BLaER1 treated with 17β-estradiol and CSF1 and Interleukin-3, amounts not matched to agents 10 nM and 100 nM (cell line): ENCODE results near the gene CDH23.

Source experiments
- H3K27ac ChIP-seq, 11 experiments: shearing (Covaris generic); formaldehyde crosslinking; 2 replicates each; pipeline ENCODE4 v1.8.1; 2022
- H3K27me3 ChIP-seq, 11 experiments: shearing (Covaris generic); formaldehyde crosslinking; 2 replicates each; pipeline ENCODE4 v1.8.1; 2022
- H3K36me3 ChIP-seq, 11 experiments: shearing (Covaris generic); formaldehyde crosslinking; 2 replicates each; pipeline ENCODE4 v1.8.1; 2022
- H3K4me1 ChIP-seq, 10 experiments: shearing (Covaris generic); formaldehyde crosslinking; 2 replicates each; pipeline ENCODE4 v1.8.1; 2022
- H3K4me2 ChIP-seq, 11 experiments: shearing (Covaris generic); formaldehyde crosslinking; 2 replicates each; pipeline ENCODE4 v1.8.1; 2022
- H3K4me3 ChIP-seq, 10 experiments: shearing (Covaris generic); formaldehyde crosslinking; 2 replicates each; pipeline ENCODE4 v1.8.1; 2022
- H3K9ac ChIP-seq, 11 experiments: shearing (Covaris generic); formaldehyde crosslinking; 2 replicates each; pipeline ENCODE4 v1.8.1; 2022
- H3K9me3 ChIP-seq, 11 experiments: shearing (Covaris generic); formaldehyde crosslinking; replicated peaks in 1 of 11; 2 replicates each; pipeline ENCODE4 v1.8.1; 2022
- H4K20me1 ChIP-seq, 11 experiments: shearing (Covaris generic); formaldehyde crosslinking; 2 replicates each; pipeline ENCODE4 v1.8.1; 2022
- Cebpa-rat ChIP-seq, 11 experiments: shearing (Covaris generic); IDR thresholded peaks; 2 replicates each; pipeline ENCODE4 v1.8.1; 2022

The CDH23 gene

DNA sequence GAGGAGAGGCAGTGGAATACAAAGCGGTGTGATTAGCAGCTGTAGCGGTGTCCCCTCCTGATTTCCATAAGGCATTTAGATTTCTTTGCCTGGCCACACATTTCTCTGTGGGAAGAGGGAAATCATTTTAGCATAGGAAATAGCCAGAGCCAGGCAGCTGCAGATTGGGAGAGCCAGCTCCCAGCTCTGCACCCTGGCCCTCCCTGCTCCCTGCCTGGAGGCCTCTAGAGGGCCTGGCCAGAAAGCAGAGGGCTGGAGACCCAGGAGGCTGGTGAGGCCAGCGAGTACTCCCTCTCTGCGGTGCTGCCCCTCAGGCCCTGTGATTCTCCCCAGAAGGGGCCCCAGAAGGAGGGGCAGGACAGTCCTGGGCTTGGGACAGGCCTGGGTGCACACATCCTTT is 237.2 kb downstream of the CDH23 start:
- H3K27ac ChIP-seq: no peak overlapping the region
- peaks cover 44 to 50% (median 47%) of the 10 kb centered on the region in 10 experiments for H3K4me1 ChIP-seq
- no peak for TF ChIP-seq Cebpa-rat (IDR thresholded peaks at IDR 0.05)
- peaks cover 0 to 3% (median 0%) of the 10 kb centered on the region in 11 experiments; a peak in 1 of 22 replicates for H3K27me3 ChIP-seq
- no peak overlapping the region for H3K9ac ChIP-seq
- H3K36me3 ChIP-seq: no peaks in the 10 kb centered on the region
- H3K4me2 ChIP-seq: 0 out of 22 replicates have a peak overlapping the region, but pooled peaks of 2 of the 11 experiments have one; percentile 56 to 57
- no peaks in the 10 kb centered on the region for H3K9me3 ChIP-seq
- H4K20me1 ChIP-seq: no peaks in the 10 kb centered on the region
- H3K4me3 ChIP-seq: no peak overlapping the region

DNA sequence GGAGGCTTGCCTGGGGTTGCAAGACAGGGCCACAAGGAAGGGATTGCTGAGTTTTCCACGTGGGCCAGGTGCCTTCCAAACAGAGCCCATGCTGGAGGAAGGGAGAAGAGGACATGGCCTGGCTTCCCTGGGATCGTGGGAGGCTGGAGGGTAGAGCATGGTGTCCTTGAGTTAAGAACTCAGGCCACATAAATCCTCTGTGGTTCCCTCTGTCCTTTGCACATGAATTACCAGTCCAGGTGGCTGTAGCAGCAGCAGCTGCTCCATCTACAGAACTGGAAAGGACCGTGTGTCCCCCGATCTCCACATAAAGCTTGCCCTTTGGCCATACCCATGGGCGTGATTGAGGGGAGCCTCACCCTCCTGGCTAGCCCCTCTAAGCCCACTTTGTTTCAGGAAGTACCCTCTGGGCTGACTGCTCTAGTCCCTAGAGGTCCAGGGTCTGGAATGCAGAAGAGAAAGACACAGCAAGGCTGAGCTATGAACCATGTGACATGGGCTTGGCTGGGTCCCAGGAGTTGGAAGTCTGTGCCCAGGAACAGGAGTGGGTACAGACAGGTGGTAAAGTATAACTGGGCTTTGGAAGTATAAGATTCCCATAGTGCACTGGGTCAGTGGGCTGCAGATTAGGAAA is 237.9 kb downstream of the CDH23 start:
- no peaks in the 10 kb centered on the region for H3K9me3 ChIP-seq
- H3K27me3 ChIP-seq: peaks cover 0 to 9% (median 0%) of the 10 kb centered on the region in 11 experiments; a peak in 2 of 22 replicates
- H3K27ac ChIP-seq: no peak overlapping the region
- no peak overlapping the region for H3K9ac ChIP-seq
- H3K4me3 ChIP-seq: no peak overlapping the region
- H3K36me3 ChIP-seq: no peaks in the 10 kb centered on the region
- H4K20me1 ChIP-seq: no peaks in the 10 kb centered on the region
- peak overlapping the region; percentile 30 to 88 (median 57); a peak in 21 of 22 replicates for H3K4me2 ChIP-seq
- H3K4me1 ChIP-seq: peaks cover 50 to 58% (median 54%) of the 10 kb centered on the region in 10 experiments
- no peak for TF ChIP-seq Cebpa-rat (IDR thresholded peaks at IDR 0.05)

DNA sequence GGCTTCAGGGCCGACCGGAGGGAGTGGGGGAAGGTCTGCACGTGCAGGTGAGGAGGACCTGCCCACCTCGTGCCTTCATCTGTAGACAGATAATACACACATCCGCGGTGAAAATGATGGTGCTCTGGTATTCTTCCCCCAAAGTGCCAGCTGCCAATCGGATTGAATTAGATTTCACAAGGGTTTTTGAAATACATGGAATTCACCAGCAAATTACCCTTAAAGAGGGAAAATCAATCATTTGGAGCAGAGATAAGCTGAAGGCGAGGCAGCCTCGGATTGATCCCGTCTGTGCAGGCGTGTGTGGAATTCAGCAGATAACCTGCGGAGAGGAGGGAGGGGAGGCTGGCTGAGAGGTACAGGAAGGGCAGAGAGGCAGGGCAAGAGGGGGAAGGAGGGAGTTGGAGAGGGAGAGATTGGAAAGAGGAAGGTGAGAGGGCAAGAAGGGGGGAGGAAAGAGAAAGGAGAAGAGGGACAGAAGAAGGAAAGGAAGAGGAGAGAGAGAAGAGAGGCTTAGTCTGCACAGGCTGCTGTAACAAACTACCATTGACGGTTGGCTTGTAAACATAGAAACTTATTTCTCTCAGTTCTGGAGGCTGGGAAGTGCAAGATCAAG is 238.6 kb downstream of the CDH23 start:
- H3K4me2 ChIP-seq: peak overlapping the region; percentile 30 to 88 (median 57); a peak in 21 of 22 replicates
- peaks cover 57 to 65% (median 61%) of the 10 kb centered on the region in 10 experiments for H3K4me1 ChIP-seq
- H3K4me3 ChIP-seq: no peak overlapping the region
- H3K27me3 ChIP-seq: peaks cover 0 to 9% (median 0%) of the 10 kb centered on the region in 11 experiments; a peak in 2 of 22 replicates
- H3K9ac ChIP-seq: peak overlapping the region in 1 of 11 experiments; percentile 11; a peak in 2 of 22 replicates
- no peaks in the 10 kb centered on the region for H3K36me3 ChIP-seq
- H3K9me3 ChIP-seq: no peaks in the 10 kb centered on the region
- TF ChIP-seq Cebpa-rat (IDR thresholded peaks at IDR 0.05): no peak
- no peak overlapping the region for H3K27ac ChIP-seq
- H4K20me1 ChIP-seq: no peaks in the 10 kb centered on the region

DNA sequence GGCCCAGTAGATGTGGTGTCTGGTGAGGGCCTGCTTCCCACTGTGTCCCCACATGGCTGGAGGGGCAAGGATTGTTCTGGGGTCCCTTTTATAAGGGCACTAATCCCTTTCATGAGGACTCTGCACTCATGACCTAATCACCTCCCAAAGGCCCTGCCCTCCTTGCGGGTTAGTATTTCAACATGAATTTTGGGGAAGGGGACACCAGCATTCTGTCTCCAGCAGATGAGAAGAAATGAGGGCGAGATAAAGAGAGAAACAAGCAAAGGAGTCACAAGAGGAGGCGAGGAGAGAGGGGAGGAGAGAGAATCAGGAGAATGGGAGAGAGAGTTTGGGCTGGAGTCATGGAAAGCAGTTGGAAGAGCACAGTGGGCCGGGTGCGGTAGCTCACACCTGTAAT is 239.1 kb downstream of the CDH23 start:
- H3K4me1 ChIP-seq: peaks cover 60 to 70% (median 66%) of the 10 kb centered on the region in 10 experiments
- no peaks in the 10 kb centered on the region for H3K9me3 ChIP-seq
- peak overlapping the region in 10 of 11 experiments; percentile 30 to 88 (median 62); a peak in 18 of 22 replicates for H3K4me2 ChIP-seq
- no peak overlapping the region for H3K27ac ChIP-seq
- peaks cover 0 to 9% (median 0%) of the 10 kb centered on the region in 11 experiments; a peak in 2 of 22 replicates for H3K27me3 ChIP-seq
- H4K20me1 ChIP-seq: no peaks in the 10 kb centered on the region
- H3K9ac ChIP-seq: no peak overlapping the region; a peak in 1 of 22 replicates
- no peak overlapping the region for H3K4me3 ChIP-seq
- TF ChIP-seq Cebpa-rat (IDR thresholded peaks at IDR 0.05): no peak
- no peaks in the 10 kb centered on the region for H3K36me3 ChIP-seq

DNA sequence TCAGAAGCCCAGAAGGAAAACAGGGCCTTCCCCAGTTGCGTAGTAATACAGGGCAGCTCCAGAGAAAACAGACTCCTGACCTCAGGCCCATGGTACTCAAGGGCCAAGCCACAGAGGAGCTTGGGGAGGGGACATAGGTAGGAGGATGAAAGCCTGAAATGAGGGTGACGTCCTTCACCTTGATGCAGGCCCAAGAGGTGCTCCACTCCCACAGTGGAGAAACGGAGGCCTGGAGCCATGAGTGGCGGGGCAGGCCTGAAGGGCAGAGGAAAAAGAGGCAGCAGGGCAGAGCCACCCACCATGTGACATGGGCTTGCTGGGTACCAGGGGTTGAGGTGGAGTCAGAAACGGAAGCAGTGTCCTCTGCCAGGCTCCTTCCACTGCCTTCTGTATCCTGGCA is 239.9 kb downstream of the CDH23 start:
- TF ChIP-seq Cebpa-rat (IDR thresholded peaks at IDR 0.05): no peak
- no peak overlapping the region for H3K4me3 ChIP-seq
- no peak overlapping the region; a peak in 1 of 22 replicates for H3K27ac ChIP-seq
- no peaks in the 10 kb centered on the region for H4K20me1 ChIP-seq
- no peak overlapping the region for H3K9ac ChIP-seq
- peaks cover 60 to 77% (median 73%) of the 10 kb centered on the region in 10 experiments for H3K4me1 ChIP-seq
- peaks cover 0 to 9% (median 0%) of the 10 kb centered on the region in 11 experiments; a peak in 2 of 22 replicates for H3K27me3 ChIP-seq
- peak overlapping the region in 10 of 11 experiments; percentile 30 to 92 (median 70); a peak in 15 of 22 replicates for H3K4me2 ChIP-seq
- H3K9me3 ChIP-seq: no peaks in the 10 kb centered on the region
- no peaks in the 10 kb centered on the region for H3K36me3 ChIP-seq

DNA sequence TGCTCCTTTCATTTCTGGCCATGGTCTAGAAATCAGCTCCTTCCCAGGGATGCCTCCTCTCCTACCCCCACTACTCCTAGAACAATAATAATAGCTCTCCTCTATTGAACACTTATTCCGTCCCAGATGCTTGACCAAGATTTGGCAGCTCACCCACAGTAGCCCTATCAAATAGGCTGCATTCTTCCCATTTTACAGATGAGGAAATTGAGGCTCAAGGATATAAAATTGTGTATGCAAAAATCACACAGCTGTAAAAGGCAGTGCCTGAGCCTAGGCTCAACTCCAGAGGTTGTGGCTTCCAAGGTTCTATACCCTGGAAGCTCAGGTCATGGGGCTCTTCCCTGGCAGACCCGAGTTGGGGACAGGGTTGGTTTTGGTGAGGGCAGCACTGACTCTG is 240.6 kb downstream of the CDH23 start:
- H3K4me3 ChIP-seq: no peak overlapping the region
- no peaks in the 10 kb centered on the region for H3K9me3 ChIP-seq
- no peaks in the 10 kb centered on the region for H3K36me3 ChIP-seq
- peaks cover 60 to 83% (median 74%) of the 10 kb centered on the region in 10 experiments for H3K4me1 ChIP-seq
- peaks cover 0 to 9% (median 0%) of the 10 kb centered on the region in 11 experiments; a peak in 2 of 22 replicates for H3K27me3 ChIP-seq
- peak overlapping the region; percentile 71 to 94 (median 86); a peak in 18 of 22 replicates for H3K4me2 ChIP-seq
- no peak for TF ChIP-seq Cebpa-rat (IDR thresholded peaks at IDR 0.05)
- H4K20me1 ChIP-seq: no peaks in the 10 kb centered on the region
- H3K9ac ChIP-seq: no peak overlapping the region
- H3K27ac ChIP-seq: peak overlapping the region in 3 of 11 experiments; percentile 9 to 56 (median 12); a peak in 1 of 22 replicates

DNA sequence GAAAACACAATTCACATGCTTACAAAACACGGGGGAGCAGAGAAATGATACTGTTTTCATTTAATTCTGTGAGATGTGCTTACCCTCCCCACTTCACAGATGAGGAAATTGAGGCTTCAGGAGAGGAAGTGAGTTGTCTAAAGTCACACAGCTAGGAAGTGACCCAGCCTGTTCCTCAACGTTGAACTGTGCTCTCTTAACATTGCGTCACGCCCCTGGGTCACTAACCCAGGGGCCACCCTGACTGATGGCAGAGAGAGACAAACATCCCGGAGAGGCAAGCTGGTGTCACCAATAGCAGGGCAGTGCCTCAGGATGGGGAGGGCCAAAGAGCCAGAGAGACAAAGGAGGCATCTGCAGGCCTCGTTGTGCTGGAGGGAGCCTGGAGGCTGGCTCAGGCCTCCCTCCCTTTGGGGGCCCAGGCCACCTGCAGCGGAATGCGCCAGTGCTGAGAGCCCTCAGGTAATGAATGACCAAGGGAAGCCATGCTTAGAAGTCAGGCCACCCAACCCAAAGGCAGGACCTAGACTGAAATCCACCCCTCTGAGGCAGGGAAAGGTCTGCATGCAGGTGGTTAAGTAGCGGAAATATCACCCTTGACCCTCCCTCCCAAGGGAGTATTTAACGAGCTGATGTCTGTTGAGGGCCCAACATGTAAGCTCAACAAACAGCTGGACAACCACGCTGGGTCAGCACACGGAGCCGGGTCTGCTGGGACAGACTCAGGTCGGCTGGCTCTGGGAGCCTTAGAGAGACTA is 241.5 kb downstream of the CDH23 start:
- Histone ChIP-seq H3K4me1 (peaks cover 60 to 93% (median 83%) of the 10 kb centered on the region in 10 experiments), H3K4me2 (peak overlapping the region; percentile 81 to 94 (median 87)), H3K4me3 (peak overlapping the region in 4 of 10 experiments; percentile 9 to 42 (median 18); a peak in 6 of 20 replicates), H3K9ac (peak overlapping the region in 10 of 11 experiments; percentile 9 to 51 (median 36); a peak in 13 of 22 replicates), H3K9me3 (no peaks in the 10 kb centered on the region), H3K27ac (peak overlapping the region in 9 of 11 experiments; percentile 12 to 63 (median 36); a peak in 14 of 22 replicates), H3K36me3 (no peaks in the 10 kb centered on the region), H4K20me1 (no peaks in the 10 kb centered on the region), H3K27me3 (peaks cover 0 to 9% (median 0%) of the 10 kb centered on the region in 11 experiments; a peak in 2 of 22 replicates)
- TF ChIP-seq Cebpa-rat (IDR thresholded peaks at IDR 0.05): peak in 5 of 11 experiments; percentile 37 to 79 (median 52); a peak in 6 of 22 replicates

DNA sequence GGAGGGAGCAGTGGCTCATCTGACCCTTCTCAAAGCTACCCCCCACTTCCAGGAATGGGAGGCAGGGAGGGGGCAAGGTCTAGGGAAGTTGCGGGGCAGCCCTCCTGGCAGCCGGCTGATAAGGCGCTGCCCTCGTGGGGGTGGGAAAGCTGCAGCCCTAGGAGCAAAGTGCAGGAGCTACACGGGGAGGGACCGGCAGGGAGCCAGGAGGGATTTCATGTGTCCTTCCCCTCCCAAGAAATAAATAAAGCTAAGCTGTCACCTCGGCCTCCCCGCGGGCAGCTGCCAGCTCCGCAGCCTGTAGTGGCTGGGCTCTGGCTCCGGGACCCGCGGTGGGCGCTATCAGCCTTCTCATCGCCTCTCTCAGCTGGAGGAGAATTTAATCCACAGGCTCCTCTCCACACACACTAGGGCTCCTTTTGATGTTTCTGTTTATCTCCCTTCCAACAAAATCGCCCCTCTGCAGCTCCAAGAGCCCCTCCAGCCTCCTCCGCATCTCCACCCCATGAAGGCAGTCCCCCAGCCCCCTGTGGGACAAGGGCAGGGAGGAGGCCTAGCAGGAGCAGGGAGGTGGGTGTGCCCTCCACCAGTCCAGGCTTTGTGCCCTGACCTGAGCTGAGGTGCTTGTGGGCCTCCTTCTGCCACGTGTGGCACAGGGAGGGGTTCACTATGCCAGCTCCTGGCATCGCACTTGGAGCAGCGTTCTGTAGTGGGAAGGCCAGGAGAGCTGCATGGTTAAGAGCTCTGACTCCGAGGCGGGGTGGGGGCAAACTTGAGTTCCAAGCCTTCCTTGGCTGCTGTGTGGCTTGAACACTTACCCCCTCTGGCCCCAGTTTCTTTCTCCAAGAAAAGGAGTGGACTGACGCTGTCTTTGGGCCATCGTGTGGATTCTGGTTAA is 242.4 kb downstream of the CDH23 start:
- Histone ChIP-seq H3K9me3 (no peaks in the 10 kb centered on the region), H3K27ac (peak overlapping the region in 8 of 11 experiments; percentile 12 to 63 (median 38); a peak in 14 of 22 replicates), H4K20me1 (no peaks in the 10 kb centered on the region), H3K36me3 (no peaks in the 10 kb centered on the region), H3K4me2 (peak overlapping the region; percentile 81 to 94 (median 87)), H3K9ac (peak overlapping the region in 10 of 11 experiments; percentile 9 to 51 (median 36); a peak in 13 of 22 replicates), H3K27me3 (peaks cover 0 to 9% (median 0%) of the 10 kb centered on the region in 11 experiments; a peak in 2 of 22 replicates), H3K4me1 (peaks cover 64 to 98% (median 91%) of the 10 kb centered on the region in 10 experiments), H3K4me3 (peak overlapping the region in 4 of 10 experiments; percentile 9 to 42 (median 18); a peak in 6 of 20 replicates)
- no peak for TF ChIP-seq Cebpa-rat (IDR thresholded peaks at IDR 0.05)
